Retina (tissue), 1 donor: ENCODE data around the gene HOXA2.

Experiments used
- DNase-seq: peaks from one replicate; pipeline ENCODE4 v3.0.0-alpha.2; 2016

The HOXA2 gene

GRCh38 chr7:27097686-27098577 lies 4.6 kb downstream of the HOXA2 start:
- DNase-seq = peak; percentile 72

GRCh38 chr7:27096768-27097514 lies 5.5 kb downstream of the HOXA2 start:
- peak; percentile 40 for DNase-seq

DNA sequence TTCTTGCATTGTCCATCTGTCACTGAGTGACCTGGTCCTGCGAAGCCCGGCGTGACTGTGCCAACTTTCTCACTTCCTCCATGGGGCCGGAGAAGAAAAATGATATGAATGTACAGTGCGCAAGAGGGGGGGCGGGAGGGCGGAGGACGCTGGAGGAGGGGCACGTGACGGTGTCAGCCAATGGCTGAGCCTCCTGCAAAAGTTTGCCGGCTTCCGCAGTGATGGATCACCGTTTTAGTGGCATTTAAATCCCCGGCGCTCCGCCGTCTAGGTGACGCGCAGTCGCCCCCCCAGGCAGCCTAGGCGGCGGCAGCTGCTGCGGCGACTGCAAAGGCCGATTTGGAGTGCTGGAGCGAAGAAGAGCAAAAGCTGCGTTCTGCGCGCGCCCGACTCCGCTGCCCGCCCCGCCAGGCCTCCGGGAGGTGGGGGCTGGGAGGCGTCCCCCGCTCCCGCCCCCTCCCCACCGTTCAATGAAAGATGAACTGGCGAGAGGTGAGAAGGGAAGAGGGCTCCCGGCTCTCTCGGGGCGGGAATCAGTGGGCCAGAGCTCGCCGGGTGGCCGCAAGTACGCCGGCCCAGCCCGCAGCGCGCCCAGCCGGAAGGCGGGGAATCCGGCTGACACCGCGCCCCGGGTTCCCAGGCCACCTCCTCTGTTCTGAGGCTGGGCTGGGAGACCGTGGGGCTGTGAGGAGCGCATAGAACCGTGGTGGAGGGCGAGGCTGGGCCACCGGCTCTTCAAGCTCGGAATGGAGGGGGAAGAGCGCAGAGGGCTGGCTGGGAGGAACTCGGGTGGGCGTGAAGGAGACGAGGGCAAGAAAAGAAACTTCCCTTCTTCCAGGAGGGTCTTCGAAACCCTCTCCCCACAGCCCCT lies 6.4 kb downstream of the HOXA2 start, which contains the start of gene HOXA1:
Gene HOXA1 (minus strand): TSS at position 104 of the 871 bp plus-strand sequence. CDS start 88 bp downstream, at position 16.
- peak; percentile 70 for DNase-seq

DNA sequence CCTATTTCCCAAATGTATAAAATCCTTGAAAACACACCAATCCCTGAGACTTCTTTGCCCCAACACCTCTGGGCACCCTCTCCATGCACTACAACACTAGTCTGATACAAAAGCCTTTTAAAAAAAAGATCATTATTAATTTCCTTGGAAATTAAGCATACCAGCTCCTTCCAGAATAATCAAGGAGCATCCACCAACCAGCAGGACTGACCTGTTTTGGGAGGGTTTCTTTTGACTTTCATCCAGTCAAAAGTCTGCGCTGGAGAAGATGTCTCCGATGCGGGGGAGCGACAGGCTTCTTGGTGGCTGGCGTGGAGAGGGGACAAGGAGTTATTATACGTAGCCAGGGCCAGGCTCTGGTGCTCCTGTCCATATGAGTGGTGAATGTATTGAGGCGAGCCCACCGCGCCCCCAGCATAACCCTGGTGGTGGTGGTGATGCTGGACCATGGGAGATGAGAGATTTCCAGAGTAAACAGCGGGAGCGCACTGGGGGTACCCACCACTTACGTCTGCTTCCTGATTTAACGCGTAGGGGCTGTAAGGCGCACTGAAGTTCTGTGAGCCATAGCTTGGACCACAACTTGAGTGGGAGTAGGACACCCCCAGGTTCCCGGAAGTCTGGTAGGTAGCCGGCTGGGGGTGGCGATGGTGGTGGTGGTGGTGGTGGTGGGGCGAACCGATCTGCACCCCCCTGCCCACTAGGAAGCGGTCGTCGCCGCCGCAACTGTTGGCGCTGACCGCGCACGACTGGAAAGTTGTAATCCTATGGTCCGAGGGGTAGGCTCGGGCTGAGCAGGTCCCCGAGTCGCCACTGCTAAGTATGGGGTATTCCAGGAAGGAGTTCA lies 7.2 kb downstream of the HOXA2 start:
- peak; percentile 49 for DNase-seq

DNA sequence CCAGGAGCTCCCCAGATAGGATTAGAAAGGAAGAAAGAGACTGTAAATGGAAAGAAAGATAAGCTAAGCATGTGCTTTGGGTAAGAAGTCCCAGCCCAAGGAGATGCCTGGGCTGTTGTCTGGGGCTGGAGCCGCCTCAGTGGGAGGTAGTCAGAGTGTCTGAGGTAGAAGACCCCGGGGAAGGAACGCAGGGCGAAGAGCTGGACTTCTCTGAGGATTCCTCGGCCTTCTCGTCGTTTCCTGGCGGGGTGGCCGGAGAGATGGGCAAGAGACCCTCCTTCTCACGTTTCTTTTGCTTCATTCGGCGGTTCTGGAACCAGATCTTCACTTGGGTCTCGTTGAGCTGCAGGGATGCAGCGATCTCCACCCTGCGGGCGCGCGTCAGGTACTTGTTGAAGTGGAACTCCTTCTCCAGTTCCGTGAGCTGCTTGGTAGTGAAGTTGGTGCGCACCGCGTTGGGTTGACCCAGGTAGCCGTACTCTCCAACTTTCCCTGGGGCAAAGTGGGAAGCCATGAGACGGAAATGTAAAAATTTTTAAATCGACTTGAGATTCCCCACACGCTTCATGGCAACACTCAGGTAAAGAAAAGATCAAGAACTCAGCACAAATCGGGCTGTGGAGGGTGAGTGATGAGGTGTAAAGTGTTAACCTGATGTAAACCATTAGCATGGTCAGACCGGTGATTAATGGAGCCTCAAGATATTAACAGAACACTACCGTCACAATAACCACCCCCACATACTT lies 8.0 kb downstream of the HOXA2 start:
- DNase-seq = peak; percentile 40

DNA sequence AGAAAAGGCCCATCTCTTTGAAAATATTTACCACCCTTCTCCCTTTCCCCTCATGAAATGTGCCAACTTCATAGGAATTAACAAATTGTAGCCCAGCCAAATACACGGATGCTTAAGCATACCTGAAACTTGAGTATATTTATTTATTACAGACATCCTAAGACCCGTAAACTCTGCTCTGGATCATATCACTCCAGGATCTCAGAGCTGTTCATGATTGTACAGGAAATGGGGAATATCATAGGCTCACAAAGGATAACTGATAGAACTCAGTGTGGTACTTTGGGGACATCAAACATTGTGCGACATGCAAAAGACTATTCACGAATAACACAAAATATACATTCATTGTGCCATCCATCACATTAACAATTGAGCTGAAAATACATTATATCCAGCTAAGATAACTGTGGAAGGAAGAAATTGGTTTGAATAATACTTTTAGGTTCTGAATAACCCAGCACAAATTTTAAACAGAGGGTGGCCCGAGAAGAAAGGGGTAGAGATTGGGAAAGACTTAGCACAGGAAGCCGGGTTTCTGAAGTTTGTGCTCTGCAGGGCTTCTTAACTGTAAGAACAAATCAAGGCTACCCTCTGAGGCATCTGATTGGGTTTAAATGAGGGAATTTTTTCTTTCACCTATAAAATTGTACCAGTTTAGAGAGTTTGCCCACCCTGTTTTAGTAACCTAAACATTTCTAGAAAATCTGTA lies 9.1 kb downstream of the HOXA2 start:
- DNase-seq = peak; percentile 23

DNA sequence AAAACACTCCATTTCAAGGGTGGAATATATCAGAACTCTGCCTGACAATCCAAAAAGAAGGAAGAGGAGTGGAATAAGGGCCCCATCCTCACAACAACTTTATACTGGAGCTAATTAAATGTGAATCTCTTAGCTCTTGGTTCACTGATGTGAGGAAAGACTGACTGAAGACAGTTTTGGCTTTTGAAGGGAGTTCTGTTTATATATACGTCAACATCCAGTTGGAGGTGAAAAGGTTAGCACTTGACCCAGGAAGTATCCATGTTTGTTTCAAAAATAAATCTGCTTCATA lies 9.7 kb downstream of the HOXA2 start:
- no peak for DNase-seq

GRCh38 chr7:27091941-27092818 lies 10.3 kb downstream of the HOXA2 start:
- DNase-seq = peak; percentile 47

DNA sequence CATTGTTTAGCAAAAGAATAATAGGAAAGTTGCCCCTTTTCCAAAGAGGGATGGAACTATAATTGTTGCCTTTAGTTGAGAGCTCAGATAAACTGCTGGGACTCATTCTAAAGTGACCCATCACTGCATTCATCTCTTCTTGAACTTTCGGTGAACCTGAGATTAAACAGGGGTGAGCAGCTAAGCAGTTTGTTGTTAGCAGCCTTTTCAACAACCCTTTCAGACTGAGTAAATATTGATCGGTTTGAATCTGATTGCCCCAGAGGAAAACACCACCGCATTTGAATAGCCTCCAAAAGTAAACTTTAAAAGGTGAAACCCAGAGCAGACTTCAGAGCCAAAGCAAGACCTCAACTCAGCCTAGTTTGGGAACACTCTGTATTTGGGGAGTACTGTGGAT lies 11.4 kb downstream of the HOXA2 start:
- no peak for DNase-seq

- DNase-seq = peak; percentile 72
Measured at GRCh38 chr7:27088002-27088922, 14.2 kb downstream of the HOXA2 start.

DNA sequence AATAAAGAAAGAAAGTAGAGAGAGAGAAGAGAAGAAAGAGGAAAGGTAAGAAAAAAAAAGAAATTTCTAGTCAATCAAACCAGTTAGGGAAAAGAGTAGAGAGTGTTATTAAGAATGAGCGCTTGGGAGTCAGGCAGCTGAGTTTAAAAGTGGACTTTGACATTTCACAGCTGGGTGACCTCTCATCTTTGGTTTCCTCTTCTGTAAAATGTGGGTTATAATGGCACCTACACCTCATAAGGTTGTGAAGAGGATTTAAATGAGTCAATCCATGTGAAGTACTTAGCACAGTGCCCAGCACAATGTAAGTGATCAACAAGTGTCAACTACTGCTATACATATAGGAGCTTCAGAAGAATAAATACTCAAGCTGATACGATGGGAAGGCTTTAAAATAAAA lies 18.8 kb downstream of the HOXA2 start:
- DNase-seq = no peak

DNA sequence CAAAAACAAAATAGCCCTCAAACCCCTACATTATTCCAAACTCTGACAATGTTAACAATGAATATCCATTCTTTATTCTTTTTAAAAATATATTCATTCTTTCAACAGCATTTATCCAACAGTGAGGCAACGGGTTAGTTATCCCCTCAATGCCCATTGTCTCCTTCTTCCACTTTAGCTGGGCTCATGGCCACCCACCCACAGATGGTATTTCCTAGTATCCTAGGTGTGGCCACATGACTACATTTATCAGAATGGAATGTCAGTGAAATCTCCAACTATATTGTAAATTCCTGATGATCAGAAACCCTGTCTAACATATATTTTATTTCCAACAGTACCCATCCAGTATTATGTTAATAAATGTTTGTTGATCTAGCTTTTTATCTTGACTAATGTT lies 20.3 kb downstream of the HOXA2 start:
- no peak for DNase-seq

DNA sequence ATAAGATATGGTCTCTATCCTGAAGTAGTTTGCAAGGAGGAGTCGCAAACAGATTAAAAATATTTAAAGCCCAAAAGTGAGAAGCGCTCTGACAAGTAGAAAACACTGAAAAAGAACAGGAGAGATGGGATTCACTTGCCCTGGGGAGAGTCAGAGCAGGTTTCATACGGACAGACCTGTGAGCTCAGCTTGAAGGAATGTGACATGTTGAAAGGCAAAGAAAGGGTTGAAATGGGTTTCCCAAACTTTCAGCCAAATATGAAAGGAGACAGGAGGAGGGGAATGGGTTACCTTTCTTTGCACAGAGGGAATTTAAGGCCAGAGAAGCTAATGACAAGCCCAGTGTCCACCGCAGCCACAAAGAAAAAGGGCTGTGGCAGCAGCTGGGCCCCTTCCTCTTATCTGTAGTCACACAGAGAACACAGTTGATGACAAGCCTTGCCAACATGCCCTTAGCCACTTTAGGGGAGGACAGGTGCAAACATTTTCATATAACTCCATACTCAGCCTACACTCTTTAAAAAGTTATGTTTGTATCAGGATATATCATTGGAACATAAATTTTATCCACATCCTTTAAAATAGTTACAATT lies 21.5 kb downstream of the HOXA2 start:
- no peak for DNase-seq

- no peak for DNase-seq
Measured at GRCh38 chr7:27079234-27079975, 23.1 kb downstream of the HOXA2 start.

- no peak for DNase-seq
Measured at GRCh38 chr7:27078616-27079233, 23.8 kb downstream of the HOXA2 start.

GRCh38 chr7:27073076-27073475 lies 29.4 kb downstream of the HOXA2 start:
- DNase-seq = no peak
